ENCODE data around the gene ARMC9. TPM values are rescaled to one million over a fixed set of nuclear protein-coding genes. Genes with fewer than 3 reads are reported as not detected.

The ARMC9 gene
- total and polyA plus RNA-seq, 9 donors: 16.7 to 33.5 (median 29.3) TPM

DNA sequence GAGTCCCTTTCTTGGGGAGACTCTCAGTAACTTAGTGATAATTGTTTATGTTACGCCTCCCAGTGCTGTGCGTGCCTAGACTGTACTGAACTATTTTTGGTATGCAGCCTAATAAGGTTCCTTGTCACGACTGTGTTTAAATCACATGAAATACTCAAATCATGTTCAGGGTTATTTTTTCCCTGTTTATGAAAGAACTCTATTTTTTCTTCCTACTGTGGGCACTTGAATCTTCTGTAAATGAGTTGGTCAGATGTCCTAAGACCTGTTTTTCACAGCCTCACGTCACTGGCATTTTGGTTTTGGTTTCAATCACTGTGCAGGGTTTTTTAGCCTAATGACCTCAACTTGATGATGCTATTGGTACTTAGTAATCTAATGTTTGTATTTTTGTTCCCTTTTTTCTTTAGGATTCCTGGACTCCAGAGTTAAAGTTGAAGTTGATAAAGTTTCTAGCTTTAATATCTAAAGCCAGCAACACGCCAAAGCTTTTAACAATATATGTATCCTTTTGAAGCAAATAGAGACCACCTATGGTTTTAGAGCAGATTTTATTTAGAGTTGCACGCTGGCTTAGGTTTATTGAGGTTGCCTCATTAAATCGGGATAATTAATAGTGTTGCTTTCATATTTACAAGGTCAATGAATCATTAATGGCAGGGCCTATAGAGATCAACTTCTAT lies 24.0 kb downstream of the ARMC9 start:
- 20 to 26% (median 23%) methylated on average over 7 of the region's 7 CpGs for WGBS, 3 donors
- H3K4me3 ChIP-seq: no peak overlapping the region
- no peaks in the 10 kb centered on the region for H3K27me3 ChIP-seq
- intact Hi-C loops (cut with DNase I): loop anchor here in 2 of 4 donors (10.0 kb wide), 2 partner anchors 52 to 192 kb away; no protein-coding TSS in a partner anchor
- H3K4me1 ChIP-seq (ENCODE audit: insufficient read depth): peaks cover 5% of the 10 kb centered on the region
- no peaks in the 10 kb centered on the region for H3K36me3 ChIP-seq
- TF ChIP-seq EP300 (IDR thresholded peaks at IDR 0.05): no peak
- no peak for TF ChIP-seq POLR2A (IDR thresholded peaks at IDR 0.05)
- TF ChIP-seq, protein P1, sequence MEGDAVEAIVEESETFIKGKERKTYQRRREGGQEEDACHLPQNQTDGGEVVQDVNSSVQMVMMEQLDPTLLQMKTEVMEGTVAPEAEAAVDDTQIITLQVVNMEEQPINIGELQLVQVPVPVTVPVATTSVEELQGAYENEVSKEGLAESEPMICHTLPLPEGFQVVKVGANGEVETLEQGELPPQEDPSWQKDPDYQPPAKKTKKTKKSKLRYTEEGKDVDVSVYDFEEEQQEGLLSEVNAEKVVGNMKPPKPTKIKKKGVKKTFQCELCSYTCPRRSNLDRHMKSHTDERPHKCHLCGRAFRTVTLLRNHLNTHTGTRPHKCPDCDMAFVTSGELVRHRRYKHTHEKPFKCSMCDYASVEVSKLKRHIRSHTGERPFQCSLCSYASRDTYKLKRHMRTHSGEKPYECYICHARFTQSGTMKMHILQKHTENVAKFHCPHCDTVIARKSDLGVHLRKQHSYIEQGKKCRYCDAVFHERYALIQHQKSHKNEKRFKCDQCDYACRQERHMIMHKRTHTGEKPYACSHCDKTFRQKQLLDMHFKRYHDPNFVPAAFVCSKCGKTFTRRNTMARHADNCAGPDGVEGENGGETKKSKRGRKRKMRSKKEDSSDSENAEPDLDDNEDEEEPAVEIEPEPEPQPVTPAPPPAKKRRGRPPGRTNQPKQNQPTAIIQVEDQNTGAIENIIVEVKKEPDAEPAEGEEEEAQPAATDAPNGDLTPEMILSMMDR (IDR thresholded peaks at IDR 0.05): no peak
- no peaks in the 10 kb centered on the region for H3K9me3 ChIP-seq
- no peak for DNase-seq
- peak overlapping the region; percentile 24 to 66 for H3K27ac ChIP-seq

DNA sequence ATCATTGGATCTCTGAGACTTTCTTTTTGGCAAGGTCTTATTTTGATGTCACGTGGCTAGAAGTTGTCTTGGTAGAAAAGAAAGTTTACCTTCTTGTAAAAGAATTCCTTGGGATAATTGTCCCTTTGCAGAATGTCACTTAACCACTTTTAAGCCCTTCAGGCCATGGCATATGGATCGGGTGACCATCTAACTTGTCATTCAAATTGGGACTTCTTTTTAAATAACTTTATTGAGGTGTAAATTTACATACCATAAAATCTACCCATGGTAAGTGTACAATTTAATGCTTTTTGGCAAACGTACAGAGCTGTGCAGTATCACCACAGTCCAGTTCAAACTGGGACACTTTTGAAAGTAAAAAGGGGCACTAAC lies 24.6 kb downstream of the ARMC9 start:
- Histone ChIP-seq H3K27me3 (no peaks in the 10 kb centered on the region), H3K36me3 (no peaks in the 10 kb centered on the region), H3K4me1 (ENCODE audit: insufficient read depth) (peaks cover 6% of the 10 kb centered on the region), H3K27ac (peak overlapping the region; percentile 24 to 66), H3K9me3 (no peaks in the 10 kb centered on the region), H3K4me3 (no peak overlapping the region)
- no peak for DNase-seq
- TF ChIP-seq, protein P1 (IDR thresholded peaks at IDR 0.05): no peak
- TF ChIP-seq POLR2A (IDR thresholded peaks at IDR 0.05) (no peak), EP300 (IDR thresholded peaks at IDR 0.05) (no peak)
- WGBS, 3 donors: 68 to 75% (median 72%) methylated on average over 3 of the region's 3 CpGs
- intact Hi-C loops (cut with DNase I): loop anchor here in 2 of 4 donors (10.0 kb wide), 2 partner anchors 52 to 192 kb away; no protein-coding TSS in a partner anchor

DNA sequence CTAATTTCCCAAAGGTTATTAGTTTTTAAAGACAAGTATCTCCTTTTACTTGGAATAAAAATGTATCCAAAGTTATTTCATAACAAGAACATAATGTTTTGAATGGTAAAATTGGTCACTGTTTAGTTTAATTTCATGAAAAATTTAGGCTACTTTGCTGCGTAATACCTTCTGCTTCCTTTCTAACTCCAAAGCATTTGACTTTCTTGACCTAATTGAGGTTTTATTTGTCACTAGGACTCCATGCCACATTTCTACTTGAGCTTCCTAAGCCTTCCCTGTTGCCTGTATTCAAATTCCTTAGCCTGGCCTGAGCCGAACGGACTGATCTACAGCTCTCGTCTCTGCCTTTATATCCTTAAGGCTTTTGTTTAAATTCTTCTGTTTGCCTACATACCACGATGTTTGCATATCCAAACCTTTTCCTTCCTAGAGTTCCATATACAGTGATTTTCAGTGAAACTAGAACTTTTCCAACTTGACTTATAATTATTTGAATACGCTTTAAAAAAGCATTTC lies 25.1 kb downstream of the ARMC9 start:
- intact Hi-C loops (cut with DNase I): loop anchor here in 2 of 4 donors (10.0 kb wide), 2 partner anchors 51 to 191 kb away; no protein-coding TSS in a partner anchor
- Histone ChIP-seq H3K4me1 (ENCODE audit: insufficient read depth) (peaks cover 6% of the 10 kb centered on the region), H3K27me3 (no peaks in the 10 kb centered on the region), H3K27ac (peak overlapping the region in 1 of 2 donors; percentile 66), H3K4me3 (no peak overlapping the region), H3K36me3 (no peaks in the 10 kb centered on the region), H3K9me3 (no peaks in the 10 kb centered on the region)
- 32 to 42% (median 34%) methylated on average over 6 of the region's 6 CpGs for WGBS, 3 donors
- no peak for TF ChIP-seq POLR2A (IDR thresholded peaks at IDR 0.05)
- TF ChIP-seq EP300 (IDR thresholded peaks at IDR 0.05): no peak
- TF ChIP-seq, protein P1 (IDR thresholded peaks at IDR 0.05): no peak
- DNase-seq: no peak

DNA sequence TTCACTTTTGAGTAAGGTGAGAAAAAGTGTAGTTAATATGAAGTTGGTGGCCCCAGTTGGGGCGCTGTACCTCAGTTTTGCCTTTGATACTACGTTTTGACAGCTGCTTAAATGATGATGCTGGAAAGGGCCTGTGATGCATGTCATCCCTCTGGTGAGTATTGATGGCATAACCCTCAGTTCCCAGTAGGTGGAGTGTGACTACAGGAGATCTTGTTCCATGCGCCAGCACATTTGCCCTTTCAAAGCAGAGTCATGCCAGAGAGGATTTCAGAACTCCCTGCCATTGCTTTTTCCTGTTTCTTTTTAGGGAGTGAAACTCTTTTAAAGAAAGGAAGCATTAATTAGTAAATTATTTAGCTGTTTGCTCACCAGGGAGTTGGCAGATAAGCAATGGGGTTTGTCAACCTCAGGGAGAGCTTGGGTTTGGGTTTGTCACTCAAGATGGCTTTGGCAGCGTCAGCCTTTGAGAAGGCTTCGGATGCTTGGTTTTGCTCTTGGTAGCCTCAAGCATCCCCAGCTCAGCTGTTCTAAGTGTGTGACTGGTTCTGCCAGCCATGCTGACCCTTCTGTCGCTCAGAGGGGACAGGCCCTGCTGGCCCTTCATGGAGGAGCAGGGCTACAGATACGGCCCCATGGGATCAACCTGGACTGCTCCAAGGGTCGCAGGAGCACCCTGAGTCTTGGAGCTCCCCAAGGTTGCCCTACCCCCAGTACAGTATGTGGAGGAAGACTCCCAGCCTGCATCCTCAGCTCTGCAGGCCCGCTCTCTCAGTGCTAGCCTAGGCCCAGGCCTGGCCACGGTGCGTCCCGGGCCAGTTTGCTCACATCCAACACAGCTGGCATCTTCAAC lies 29.1 kb downstream of the ARMC9 start:
- Histone ChIP-seq H3K27me3 (no peaks in the 10 kb centered on the region), H3K9me3 (no peaks in the 10 kb centered on the region), H3K27ac (peak overlapping the region in 1 of 2 donors; percentile 65), H3K4me3 (no peak overlapping the region), H3K36me3 (no peaks in the 10 kb centered on the region), H3K4me1 (ENCODE audit: insufficient read depth) (peaks cover 3% of the 10 kb centered on the region)
- DNase-seq: peak; percentile 47 to 77 (median 62)
- intact Hi-C loops (cut with DNase I): loop anchor here (2.0 to 10.0 kb wide), 5 partner anchors 47 to 225 kb away; no protein-coding TSS in a partner anchor
- 73 to 77% (median 75%) methylated on average over 11 to 12 of the region's 12 CpGs for WGBS, 3 donors
- no peak for TF ChIP-seq POLR2A (IDR thresholded peaks at IDR 0.05)
- TF ChIP-seq, protein P1 (IDR thresholded peaks at IDR 0.05): peak; percentile 53 to 93 (median 85)

All from ovary (tissue), 9 donors.